ENCODE measurements around the gene XAGE2.
"Not testable (repeated sequence)": the region's sequence is repeated elsewhere in the genome, so short reads cannot be mapped to it uniquely, and the experiment has no call there.

The XAGE2 gene, protein sequence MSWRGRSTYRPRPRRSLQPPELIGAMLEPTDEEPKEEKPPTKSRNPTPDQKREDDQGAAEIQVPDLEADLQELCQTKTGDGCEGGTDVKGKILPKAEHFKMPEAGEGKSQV

DNA sequence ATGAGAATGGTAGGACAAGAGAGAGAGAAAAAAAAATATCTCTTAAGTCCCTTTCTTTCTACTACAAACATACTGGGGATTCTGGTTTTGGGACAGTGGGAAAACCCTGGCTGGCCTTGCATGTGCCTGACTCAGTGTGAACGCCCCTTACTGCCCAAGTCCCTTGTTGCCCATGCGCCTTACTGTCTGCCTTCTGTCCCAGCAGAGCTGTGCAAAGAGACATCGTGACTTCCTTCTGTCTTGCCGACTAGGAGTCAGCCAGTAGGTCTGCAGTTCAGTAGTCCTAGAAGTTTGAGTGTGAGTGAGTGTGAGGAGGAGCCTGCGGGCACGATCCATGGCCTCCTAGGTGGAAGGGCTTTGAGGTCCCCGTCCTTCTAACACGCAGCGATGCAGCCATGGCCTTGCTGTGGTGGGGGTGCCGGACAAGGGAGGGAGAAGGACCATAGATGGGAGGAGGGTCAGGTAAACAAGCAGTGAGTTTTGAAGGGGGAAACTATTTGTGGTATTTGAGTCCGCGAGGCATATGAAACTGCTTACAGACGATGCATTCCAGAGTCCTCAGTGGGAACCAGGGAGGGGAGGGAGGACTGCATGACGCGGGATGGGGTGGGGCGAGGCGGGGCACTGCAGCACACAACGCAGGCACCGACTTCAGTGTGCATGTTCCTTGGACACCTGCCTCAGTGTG, at the start of gene XAGE2:
XAGE2 (plus strand) TSS at position 654 of the 688 bp plus-strand sequence. CDS start 994 bp downstream, outside the sequence.
- no peaks in the 10 kb centered on the region for H3K9me3 Mint-ChIP-seq
- H3K4me1 Mint-ChIP-seq (ENCODE audit: low read depth): no peaks in the 10 kb centered on the region
- H3K4me3 Mint-ChIP-seq: no peak within 1 kb of the TSS
- no peak within 1 kb of the TSS for H3K27ac Mint-ChIP-seq
- peaks cover 7% of the 10 kb centered on the region for H3K27me3 Mint-ChIP-seq
- no peaks in the 10 kb centered on the region for H3K36me3 Mint-ChIP-seq (ENCODE audit: low read depth)

DNA sequence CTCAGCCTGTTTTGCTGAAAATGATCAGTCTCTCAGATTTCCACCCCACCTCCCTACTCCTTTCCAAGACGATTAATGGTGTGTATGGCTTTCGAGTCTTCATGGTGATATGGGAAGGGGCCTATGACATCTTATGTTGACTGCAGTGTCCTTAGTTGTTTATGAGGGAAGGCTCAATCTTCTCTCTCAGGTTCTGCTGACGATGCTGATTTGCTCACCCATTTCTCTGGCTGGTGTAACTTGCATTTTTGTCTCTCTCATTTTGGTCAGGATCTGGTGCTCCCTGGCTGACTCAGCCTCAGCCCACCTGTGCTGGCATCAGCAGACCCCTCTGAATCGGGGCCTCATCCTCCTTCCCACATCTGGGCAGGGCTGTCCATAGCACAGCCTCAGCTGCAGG, 31.4 kb upstream of the XAGE2 start:
- Mint-ChIP-seq H3K4me3 (no peak overlapping the region), H3K27me3 (no peaks in the 10 kb centered on the region), H3K36me3 (ENCODE audit: low read depth) (no peaks in the 10 kb centered on the region), H3K9me3 (no peaks in the 10 kb centered on the region), H3K27ac (no peak overlapping the region), H3K4me1 (ENCODE audit: low read depth) (no peaks in the 10 kb centered on the region)

DNA sequence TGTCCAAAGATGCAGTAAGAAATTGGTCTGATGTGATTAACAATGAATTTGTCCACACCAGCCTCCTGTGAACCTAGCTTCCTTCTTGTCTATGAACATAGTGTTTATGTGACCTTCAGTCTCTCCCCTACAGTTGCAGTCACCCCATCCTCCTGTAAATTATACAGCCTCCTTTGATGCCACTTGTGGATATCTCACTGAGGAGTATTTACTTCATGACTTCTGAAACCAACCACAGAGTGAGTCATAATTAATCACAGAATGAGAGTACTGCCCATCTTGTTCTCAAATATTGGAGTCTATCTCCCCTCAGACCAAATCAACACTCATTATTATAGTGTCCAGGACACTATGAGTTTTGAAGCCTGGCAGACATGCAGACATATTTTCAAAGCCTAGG, 27.3 kb upstream of the XAGE2 start:
- Mint-ChIP-seq H3K4me3 (no peak overlapping the region), H3K4me1 (ENCODE audit: low read depth) (no peaks in the 10 kb centered on the region), H3K9me3 (no peaks in the 10 kb centered on the region), H3K36me3 (ENCODE audit: low read depth) (no peaks in the 10 kb centered on the region), H3K27me3 (no peaks in the 10 kb centered on the region), H3K27ac (no peak overlapping the region)

DNA sequence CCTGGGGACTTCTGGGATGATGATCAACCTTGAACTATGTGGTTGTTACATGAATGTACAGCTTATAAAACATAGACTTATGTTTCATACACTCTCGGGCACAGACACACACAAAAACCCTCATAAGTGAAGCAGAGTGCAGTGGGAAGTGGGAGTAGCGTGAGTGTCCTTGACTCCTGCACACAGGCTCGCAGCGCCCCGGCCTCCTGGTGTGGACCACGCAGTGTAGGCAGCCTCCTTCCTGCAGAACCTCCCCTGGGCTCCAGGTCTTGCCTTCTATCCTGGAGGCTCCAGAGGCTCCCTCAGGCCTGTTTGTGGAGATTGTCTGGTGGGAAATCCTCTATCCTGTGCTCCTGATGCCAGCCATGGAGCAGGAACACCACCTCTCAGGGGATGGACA, 25.7 kb upstream of the XAGE2 start:
- H3K36me3 Mint-ChIP-seq (ENCODE audit: low read depth); H3K4me3 Mint-ChIP-seq; H3K27me3 Mint-ChIP-seq; H3K4me1 Mint-ChIP-seq (ENCODE audit: low read depth); H3K9me3 Mint-ChIP-seq; H3K27ac Mint-ChIP-seq: not testable (repeated sequence)

DNA sequence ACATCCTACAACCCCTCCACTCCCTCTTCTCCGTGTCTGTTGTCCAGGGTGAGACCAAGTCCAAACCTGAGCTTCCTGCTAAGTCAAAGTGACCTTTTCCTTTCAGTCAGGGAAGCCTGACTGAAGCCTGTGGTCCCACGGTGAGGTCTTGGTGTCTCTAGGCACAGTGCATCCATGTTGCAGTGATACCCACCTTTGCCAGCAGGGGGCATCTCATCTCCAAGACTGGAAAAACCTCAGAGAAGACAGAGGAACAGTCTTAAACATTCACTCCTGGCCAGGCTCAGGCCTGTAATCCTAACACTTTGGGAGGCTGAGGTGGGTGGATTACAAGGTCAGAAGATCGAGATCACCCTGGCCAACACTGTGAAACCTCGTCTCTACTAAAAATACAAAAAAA, 23.4 kb upstream of the XAGE2 start:
- H3K27ac Mint-ChIP-seq; H3K27me3 Mint-ChIP-seq; H3K9me3 Mint-ChIP-seq; H3K4me1 Mint-ChIP-seq (ENCODE audit: low read depth); H3K4me3 Mint-ChIP-seq; H3K36me3 Mint-ChIP-seq (ENCODE audit: low read depth): not testable (repeated sequence)

DNA sequence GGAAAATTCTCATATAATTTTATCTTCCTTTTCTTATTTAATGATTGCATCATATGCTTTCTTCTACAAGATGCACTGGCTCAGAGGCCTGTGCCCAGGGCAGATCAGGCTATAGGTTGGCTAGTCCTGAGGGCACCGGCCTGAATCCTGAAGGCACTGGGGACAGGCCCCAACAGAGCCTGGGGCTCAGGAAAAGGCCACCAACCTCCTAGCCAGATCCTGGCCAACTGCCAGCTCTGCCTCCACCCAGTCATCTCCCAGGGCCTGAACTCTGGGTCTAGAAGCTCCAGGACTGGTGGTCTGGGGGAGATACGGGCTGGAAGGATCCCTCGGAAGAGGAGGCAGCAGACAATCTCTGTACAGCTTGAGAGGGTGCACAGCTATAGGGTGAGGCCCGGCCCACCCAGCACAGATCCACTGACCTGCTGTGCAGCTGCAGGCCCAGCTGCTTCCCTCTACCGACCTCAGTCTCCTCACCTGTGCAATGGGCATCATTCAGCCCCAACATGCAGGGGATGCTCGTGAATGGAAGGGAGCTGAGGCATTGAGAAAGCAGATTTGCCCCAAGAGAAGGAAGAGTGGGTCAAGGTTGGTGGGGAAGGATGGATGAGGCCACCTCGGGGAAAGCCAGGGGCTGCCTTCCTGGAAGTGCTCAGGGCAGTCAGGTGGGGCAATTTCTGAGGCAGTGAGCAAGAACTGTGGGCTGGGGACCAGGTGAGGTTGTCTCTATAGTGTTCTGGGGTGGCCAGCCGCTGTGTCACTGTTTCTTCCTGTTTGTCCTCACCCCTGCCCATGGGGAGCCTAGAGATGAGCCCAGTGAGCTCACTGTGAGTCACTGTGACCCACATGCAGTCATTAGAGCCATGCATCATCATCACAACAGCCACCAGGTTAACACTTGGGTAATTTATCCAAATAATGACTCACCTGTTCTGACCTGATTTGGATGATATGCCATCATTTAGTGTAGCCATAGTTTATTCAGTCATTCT, 22.4 kb upstream of the XAGE2 start:
- no peaks in the 10 kb centered on the region for H3K27me3 Mint-ChIP-seq
- H3K36me3 Mint-ChIP-seq (ENCODE audit: low read depth): no peaks in the 10 kb centered on the region
- no peaks in the 10 kb centered on the region for H3K4me1 Mint-ChIP-seq (ENCODE audit: low read depth)

DNA sequence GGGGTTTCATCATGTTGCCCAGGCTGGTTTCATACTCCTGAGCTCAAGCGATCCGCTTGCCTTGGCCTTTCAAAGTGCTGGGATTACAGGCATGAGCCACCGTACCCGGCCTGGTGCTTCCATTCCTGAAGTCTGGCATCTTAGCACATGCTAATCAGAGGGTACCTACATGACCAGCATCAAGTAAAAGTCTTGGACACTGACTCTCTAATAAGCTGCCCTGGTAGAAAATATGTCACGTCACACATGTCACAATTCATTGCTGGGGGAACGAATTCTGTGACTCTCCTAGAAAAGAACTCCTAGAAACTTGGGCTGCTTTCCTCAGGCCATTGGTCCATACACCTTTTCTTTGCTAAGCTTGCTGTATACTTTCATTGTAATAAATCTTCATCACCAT, 19.1 kb upstream of the XAGE2 start:
- no peaks in the 10 kb centered on the region for H3K36me3 Mint-ChIP-seq (ENCODE audit: low read depth)
- H3K27ac Mint-ChIP-seq: no peak overlapping the region
- H3K9me3 Mint-ChIP-seq: no peaks in the 10 kb centered on the region
- no peaks in the 10 kb centered on the region for H3K27me3 Mint-ChIP-seq
- H3K4me3 Mint-ChIP-seq: no peak overlapping the region
- H3K4me1 Mint-ChIP-seq (ENCODE audit: low read depth): no peaks in the 10 kb centered on the region

More for the DNA sequence above, 22.4 kb upstream of the XAGE2 start:
- Mint-ChIP-seq H3K27ac (no peak overlapping the region), H3K9me3 (no peaks in the 10 kb centered on the region), H3K4me3 (no peak overlapping the region)

DNA sequence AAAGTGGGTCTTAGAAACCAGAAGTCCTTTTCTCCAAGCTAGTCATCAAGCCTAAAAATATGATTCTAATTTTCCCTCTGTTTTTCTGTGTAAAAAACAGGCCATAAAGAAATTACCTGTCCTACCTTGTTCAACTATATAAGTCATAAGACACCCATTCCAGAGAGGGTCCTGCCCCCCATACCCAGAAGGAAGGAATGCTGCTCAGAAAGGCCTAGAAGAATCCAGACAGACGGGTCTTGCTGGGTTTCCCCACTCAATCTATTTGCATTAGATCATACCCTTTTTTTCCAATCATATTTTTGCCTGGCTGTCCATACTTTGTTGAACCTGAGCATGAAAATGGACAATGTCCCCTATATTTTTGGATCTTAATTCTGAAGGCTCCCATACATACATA, 16.3 kb upstream of the XAGE2 start:
- Mint-ChIP-seq H3K27me3 (no peaks in the 10 kb centered on the region), H3K27ac (no peak overlapping the region), H3K4me3 (no peak overlapping the region), H3K4me1 (ENCODE audit: low read depth) (no peaks in the 10 kb centered on the region), H3K9me3 (no peaks in the 10 kb centered on the region), H3K36me3 (ENCODE audit: low read depth) (no peaks in the 10 kb centered on the region)

DNA sequence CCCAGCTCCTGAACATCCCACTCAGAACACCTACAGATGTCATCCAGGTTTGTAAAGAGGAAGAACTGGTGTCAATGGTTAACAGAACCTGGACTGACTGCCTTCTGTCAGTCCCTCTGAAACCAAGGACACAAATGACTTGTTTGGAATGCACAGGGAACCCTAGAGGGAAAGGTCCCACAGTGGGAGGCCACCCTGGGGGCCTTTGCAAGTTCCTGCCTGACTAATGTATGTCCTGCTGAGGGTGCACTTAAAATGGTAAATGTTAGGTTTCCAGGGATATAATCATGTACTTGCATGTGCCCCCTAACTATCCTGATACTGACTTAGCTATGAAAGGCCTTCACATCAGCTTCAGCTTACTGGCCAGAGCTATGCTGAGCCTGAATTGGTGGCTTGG, 15.0 kb upstream of the XAGE2 start:
- Mint-ChIP-seq H3K36me3 (ENCODE audit: low read depth) (no peaks in the 10 kb centered on the region), H3K9me3 (no peaks in the 10 kb centered on the region), H3K27ac (no peak overlapping the region), H3K4me3 (no peak overlapping the region), H3K27me3 (peaks cover 4% of the 10 kb centered on the region), H3K4me1 (ENCODE audit: low read depth) (no peaks in the 10 kb centered on the region)

DNA sequence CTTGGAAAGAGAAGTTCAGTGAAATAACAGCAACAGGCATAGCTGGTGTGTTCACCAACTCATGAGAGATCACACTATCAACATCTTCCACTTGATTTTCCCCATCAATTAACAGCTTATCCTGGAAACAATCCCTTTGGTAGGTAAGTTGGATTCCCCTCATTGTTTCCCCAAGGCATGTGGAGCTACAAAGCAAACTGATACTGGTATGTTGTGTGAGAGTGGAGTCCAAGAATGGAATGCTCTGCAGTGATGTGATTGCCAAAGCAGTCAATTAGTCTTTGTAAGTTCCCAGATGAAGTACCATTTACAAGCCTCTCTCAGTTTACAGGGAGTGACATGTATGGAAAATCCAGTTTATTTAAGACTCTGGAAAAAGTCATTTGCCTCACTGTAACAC, 13.7 kb upstream of the XAGE2 start:
- H3K4me3 Mint-ChIP-seq: no peak overlapping the region
- H3K9me3 Mint-ChIP-seq: no peaks in the 10 kb centered on the region
- H3K4me1 Mint-ChIP-seq (ENCODE audit: low read depth): no peaks in the 10 kb centered on the region
- H3K27ac Mint-ChIP-seq: no peak overlapping the region
- no peaks in the 10 kb centered on the region for H3K36me3 Mint-ChIP-seq (ENCODE audit: low read depth)
- H3K27me3 Mint-ChIP-seq: peaks cover 6% of the 10 kb centered on the region

DNA sequence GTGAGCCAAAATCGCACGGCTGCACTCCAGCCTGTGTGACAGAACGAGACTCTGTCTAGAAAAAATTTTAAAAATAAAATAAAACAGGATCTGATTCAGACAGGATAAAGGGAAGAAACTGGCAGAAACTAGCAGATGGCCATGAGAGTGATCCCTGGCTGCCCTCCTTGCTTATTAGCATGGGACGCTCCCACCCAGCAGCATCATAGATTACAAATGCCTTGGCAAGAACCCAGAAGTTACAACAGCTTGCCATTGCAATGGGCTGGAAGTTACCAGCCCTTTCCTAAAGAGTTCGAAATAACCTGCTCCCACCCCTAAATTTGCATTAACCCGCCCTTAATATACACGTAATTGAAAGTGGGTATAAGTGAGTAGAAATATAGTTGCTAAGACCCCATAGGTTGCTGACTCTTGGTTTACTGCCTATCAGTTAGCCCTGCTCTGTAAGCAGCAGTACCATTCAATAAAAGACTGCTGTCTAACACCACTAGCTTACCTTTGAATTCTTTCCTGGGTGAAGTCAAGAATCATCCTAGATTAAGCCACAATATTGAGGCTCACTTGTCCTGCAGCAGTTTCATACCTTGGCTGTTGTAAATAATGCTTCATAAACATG, 9.1 kb upstream of the XAGE2 start:
- no peak overlapping the region for H3K27ac Mint-ChIP-seq
- no peaks in the 10 kb centered on the region for H3K4me1 Mint-ChIP-seq (ENCODE audit: low read depth)
- peaks cover 22% of the 10 kb centered on the region for H3K27me3 Mint-ChIP-seq
- no peaks in the 10 kb centered on the region for H3K9me3 Mint-ChIP-seq
- H3K36me3 Mint-ChIP-seq (ENCODE audit: low read depth): no peaks in the 10 kb centered on the region
- no peak overlapping the region for H3K4me3 Mint-ChIP-seq

DNA sequence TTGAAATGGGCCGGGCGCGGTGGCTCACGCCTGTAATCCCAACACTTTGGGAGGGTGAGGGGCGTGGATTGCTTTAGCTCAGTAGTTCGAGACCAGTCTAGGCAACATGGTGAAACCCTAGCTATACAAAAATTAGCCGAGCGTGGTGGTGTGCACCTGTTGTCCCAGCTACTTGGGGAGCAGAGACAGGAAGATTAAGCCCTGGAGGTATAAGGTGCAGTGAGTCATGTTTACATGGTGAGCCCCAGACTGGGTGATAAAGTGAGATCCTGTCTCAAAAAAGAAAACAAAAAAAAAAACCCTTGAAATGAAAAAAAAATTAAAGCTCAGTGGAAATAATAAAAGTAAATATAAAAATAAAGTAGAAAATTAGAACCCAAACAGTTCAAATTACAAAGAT, 6.9 kb upstream of the XAGE2 start:
- Mint-ChIP-seq H3K36me3 (ENCODE audit: low read depth) (no peaks in the 10 kb centered on the region), H3K4me1 (ENCODE audit: low read depth) (no peaks in the 10 kb centered on the region), H3K27ac (no peak overlapping the region), H3K9me3 (no peaks in the 10 kb centered on the region), H3K27me3 (peaks cover 22% of the 10 kb centered on the region), H3K4me3 (no peak overlapping the region)

DNA sequence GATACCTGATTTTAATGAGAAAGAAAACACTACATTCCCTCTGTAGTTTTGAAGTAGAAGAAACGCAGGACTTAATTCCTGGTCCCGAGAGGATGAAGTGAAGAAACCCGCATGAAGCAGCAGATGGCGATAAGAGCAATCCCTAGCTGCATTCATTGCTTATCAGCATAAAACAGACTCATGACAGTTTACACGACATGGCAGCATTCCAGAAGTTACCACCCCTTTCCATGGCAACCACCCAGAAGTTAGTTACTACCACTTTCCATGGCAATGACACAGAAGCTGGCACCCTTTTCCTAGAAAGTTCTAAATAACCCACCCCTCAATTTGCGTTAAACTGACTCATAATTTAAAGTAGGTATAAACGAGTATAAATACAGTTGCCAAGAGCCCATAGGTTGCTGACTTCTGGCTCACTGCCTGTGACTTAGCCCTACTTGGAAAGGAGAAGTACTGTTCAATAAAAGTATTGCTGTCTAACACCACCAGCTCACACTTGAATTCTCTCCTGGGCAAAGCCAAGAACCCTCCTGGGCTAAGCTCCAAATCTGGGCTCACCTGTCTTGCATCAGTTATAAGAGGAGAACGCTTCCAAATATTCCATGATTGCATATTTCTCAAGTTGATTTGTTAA, 5.5 kb upstream of the XAGE2 start:
- Mint-ChIP-seq H3K4me3 (no peak overlapping the region), H3K27ac (no peak overlapping the region), H3K9me3 (no peaks in the 10 kb centered on the region), H3K4me1 (ENCODE audit: low read depth) (no peaks in the 10 kb centered on the region), H3K36me3 (ENCODE audit: low read depth) (no peaks in the 10 kb centered on the region), H3K27me3 (peaks cover 21% of the 10 kb centered on the region)

DNA sequence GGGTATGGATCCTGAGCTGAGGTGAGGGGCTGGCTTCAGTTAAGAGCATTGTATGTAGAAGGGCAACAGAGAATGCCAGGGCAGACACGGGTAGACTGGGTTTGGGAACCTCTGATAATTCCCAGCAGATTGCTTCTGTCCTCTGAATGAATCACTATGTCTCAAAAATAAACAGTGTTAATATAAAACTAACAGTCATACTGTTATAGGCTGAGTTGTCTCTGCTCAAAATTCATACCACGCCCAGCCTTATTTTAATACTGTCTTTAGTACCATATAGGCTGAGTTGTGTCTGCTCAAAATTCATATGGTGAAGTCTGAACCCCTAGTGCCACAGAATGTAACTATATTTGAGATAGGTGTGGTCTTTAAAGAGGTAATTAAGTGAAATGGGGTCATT, 10.0 kb downstream of the XAGE2 start:
- H3K4me3 Mint-ChIP-seq: no peak overlapping the region
- no peaks in the 10 kb centered on the region for H3K36me3 Mint-ChIP-seq (ENCODE audit: low read depth)
- H3K4me1 Mint-ChIP-seq (ENCODE audit: low read depth): no peaks in the 10 kb centered on the region
- no peaks in the 10 kb centered on the region for H3K9me3 Mint-ChIP-seq
- H3K27me3 Mint-ChIP-seq: no peaks in the 10 kb centered on the region
- H3K27ac Mint-ChIP-seq: no peak overlapping the region

DNA sequence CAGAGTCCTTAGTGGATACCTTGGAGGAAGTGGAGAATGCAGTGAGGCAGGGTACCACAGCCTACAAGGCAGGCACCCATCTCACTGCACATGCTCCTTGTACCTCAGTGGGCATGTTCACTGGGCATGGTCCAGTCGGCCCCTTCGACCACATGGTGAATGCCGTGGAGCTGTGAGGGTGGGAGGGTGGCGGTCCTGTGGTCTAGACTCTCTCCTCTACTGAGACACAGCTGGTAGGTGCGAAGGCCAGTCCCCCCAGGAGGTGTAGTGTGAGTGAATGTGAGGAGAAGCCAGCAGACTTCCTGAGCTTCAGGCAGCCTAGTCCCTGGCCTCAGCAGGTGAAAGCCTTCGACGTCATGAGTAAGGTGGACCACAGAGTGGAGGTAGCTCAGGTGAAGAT, 12.2 kb downstream of the XAGE2 start:
- Mint-ChIP-seq H3K4me3 (no peak overlapping the region), H3K27me3 (no peaks in the 10 kb centered on the region), H3K36me3 (ENCODE audit: low read depth) (no peaks in the 10 kb centered on the region), H3K27ac (no peak overlapping the region), H3K9me3 (no peaks in the 10 kb centered on the region), H3K4me1 (ENCODE audit: low read depth) (no peaks in the 10 kb centered on the region)
